H9 (cell line): Measurements from ENCODE around the gene GBP4. TPM values are rescaled to one million over a fixed set of nuclear protein-coding genes. Genes with fewer than 3 reads are reported as not detected.

ENCODE experiments used
- DNase-seq: peaks from one replicate; pipeline ENCODE4 v3.0.0-alpha.2; 2017
- H2AFZ ChIP-seq: one replicate; pipeline ENCODE4 v1.6.1; 2013; ENCODE audit warnings: mild to moderate bottlenecking, low read length, control low read depth, moderate library complexity
- H2AK5ac ChIP-seq: 2 replicates; pipeline ENCODE4 v1.6.1; 2013; ENCODE audit warnings: low read length, control low read depth, mixed read lengths; ENCODE audit not compliant: insufficient read length
- H2BK120ac ChIP-seq: one replicate; pipeline ENCODE4 v1.6.1; 2013; ENCODE audit warnings: low read depth, mild to moderate bottlenecking, low read length, control low read depth, inconsistent platforms; ENCODE audit not compliant: poor library complexity, severe bottlenecking
- H2BK12ac ChIP-seq: 2 replicates; pipeline ENCODE4 v1.6.1; 2013; ENCODE audit warnings: low read length, control low read depth, mixed read lengths, low read depth; ENCODE audit not compliant: insufficient read length
- H2BK15ac ChIP-seq: 2 replicates; pipeline ENCODE4 v1.6.1; 2013; ENCODE audit warnings: low read depth, low read length, control low read depth
- H2BK20ac ChIP-seq: one replicate; pipeline ENCODE4 v1.6.1; 2013; ENCODE audit warnings: low read depth, mild to moderate bottlenecking, low read length, control low read depth, inconsistent platforms; ENCODE audit not compliant: poor library complexity, severe bottlenecking
- H2BK5ac ChIP-seq: 2 replicates; pipeline ENCODE4 v1.6.1; 2013; ENCODE audit warnings: low read length, control low read depth, mixed read lengths; ENCODE audit not compliant: insufficient read length
- H3K14ac ChIP-seq: 2 replicates; pipeline ENCODE4 v1.6.1; 2013; ENCODE audit warnings: low read length, control low read depth; ENCODE audit not compliant: insufficient read depth
- H3K18ac ChIP-seq: 2 replicates; pipeline ENCODE4 v1.6.1; 2013; ENCODE audit warnings: low read depth, mild to moderate bottlenecking, mixed read lengths, low read length, control low read depth; ENCODE audit not compliant: insufficient read length
- H3K23ac ChIP-seq: 2 replicates; pipeline ENCODE4 v1.6.1; 2013; ENCODE audit warnings: low read length, control low read depth, mixed read lengths, low read depth; ENCODE audit not compliant: insufficient read length
- H3K23me2 ChIP-seq: 2 replicates; pipeline ENCODE4 v1.6.1; 2013; ENCODE audit warnings: low read depth, mild to moderate bottlenecking, mixed read lengths, low read length, control low read depth; ENCODE audit not compliant: insufficient read length, poor library complexity, severe bottlenecking
- H3K27ac ChIP-seq: 2 replicates; pipeline ENCODE4 v1.5.1; 2013; ENCODE audit warnings: low read length, control low read depth, mixed read lengths, low read depth; ENCODE audit not compliant: insufficient read length
- H3K27me3 ChIP-seq: 2 replicates; pipeline ENCODE4 v1.6.1; 2013; ENCODE audit warnings: low read length, control low read depth, inconsistent platforms; ENCODE audit not compliant: insufficient read depth
- H3K4ac ChIP-seq: 2 replicates; pipeline ENCODE4 v1.6.1; 2013; ENCODE audit warnings: low read depth, mild to moderate bottlenecking, control low read depth, inconsistent platforms, low read length, moderate library complexity
- H3K4me1 ChIP-seq: 2 replicates; pipeline ENCODE4 v1.6.1; 2013; ENCODE audit warnings: low read length, control low read depth, inconsistent platforms; ENCODE audit not compliant: insufficient read depth
- H3K4me2 ChIP-seq: 2 replicates; pipeline ENCODE4 v1.6.1; 2013; ENCODE audit warnings: low read length, control low read depth, mixed read lengths; ENCODE audit not compliant: insufficient read length, insufficient read depth
- H3K56ac ChIP-seq: 2 replicates; pipeline ENCODE4 v1.6.1; 2013; ENCODE audit warnings: low read depth, mild to moderate bottlenecking, mixed read lengths, low read length, control low read depth; ENCODE audit not compliant: insufficient read length
- H3K79me1 ChIP-seq: 2 replicates; pipeline ENCODE4 v1.6.1; 2013; ENCODE audit warnings: low read depth, mild to moderate bottlenecking, moderate library complexity, low read length, control low read depth, inconsistent platforms; ENCODE audit not compliant: insufficient read depth, poor library complexity, severe bottlenecking
- H3K79me2 ChIP-seq: 2 replicates; pipeline ENCODE4 v1.6.1; 2013; ENCODE audit warnings: low read length, control low read depth, inconsistent platforms; ENCODE audit not compliant: insufficient read depth
- H3K9ac ChIP-seq: 2 replicates; pipeline ENCODE4 v1.6.1; 2013; ENCODE audit warnings: low read length, control low read depth, mixed read lengths; ENCODE audit not compliant: insufficient read length; ENCODE audit errors: extremely low read depth
- H3K9me3 ChIP-seq: one replicate; pipeline ENCODE4 v1.6.1; 2013; ENCODE audit warnings: low read depth, low read length, inconsistent platforms; ENCODE audit not compliant: control insufficient read depth
- H3T11ph ChIP-seq: one replicate; pipeline ENCODE4 v1.6.1; 2013; ENCODE audit warnings: mild to moderate bottlenecking, low read length, control low read depth, inconsistent platforms
- H4K20me1 ChIP-seq: one replicate; pipeline ENCODE4 v1.6.1; 2013; ENCODE audit not compliant: control insufficient read depth, insufficient read length, insufficient read depth
- H4K5ac ChIP-seq: 2 replicates; pipeline ENCODE4 v1.6.1; 2013; ENCODE audit warnings: low read depth, mild to moderate bottlenecking, mixed read lengths, low read length, control low read depth; ENCODE audit not compliant: insufficient read length
- H4K8ac ChIP-seq: replicated peaks from 2 replicates; pipeline ENCODE4 v1.6.1; 2013; ENCODE audit warnings: low read length, control low read depth, mixed read lengths, low read depth; ENCODE audit not compliant: insufficient read length
- H4K91ac ChIP-seq: 2 replicates; pipeline ENCODE4 v1.6.1; 2013; ENCODE audit warnings: low read depth, mild to moderate bottlenecking, moderate library complexity, mixed read lengths, low read length, control low read depth; ENCODE audit not compliant: insufficient read length
- H3K27ac Mint-ChIP-seq, 3 experiments: 2 replicates in 2 of 3; 3 replicates in 1 of 3; pipeline ENCODE4 v1.8.0; 2020 to 2021; ENCODE audit warnings: mixed read lengths in 3 of 3, mild to moderate bottlenecking in 1 of 3, moderate library complexity in 1 of 3
- H3K27me3 Mint-ChIP-seq: 2 replicates; pipeline ENCODE4 v1.8.0; 2021; ENCODE audit warnings: low read depth, mild to moderate bottlenecking, moderate library complexity, mixed read lengths
- H3K36me3 Mint-ChIP-seq, 3 experiments: 2 replicates in 2 of 3; 3 replicates in 1 of 3; pipeline ENCODE4 v1.8.0; 2020 to 2021; ENCODE audit warnings: low read depth in 3 of 3, mixed read lengths in 3 of 3; ENCODE audit not compliant: insufficient read depth in 1 of 3
- H3K4me1 Mint-ChIP-seq, 2 experiments: 2 replicates each; pipeline ENCODE4 v1.8.0; 2020; ENCODE audit warnings: mixed read lengths in 2 of 2
- H3K4me3 Mint-ChIP-seq, 2 experiments: 2 replicates in 1 of 2; 3 replicates in 1 of 2; pipeline ENCODE4 v1.8.0; 2020 to 2021; ENCODE audit warnings: mild to moderate bottlenecking in 2 of 2, mixed read lengths in 2 of 2, moderate library complexity in 1 of 2
- H3K9me3 Mint-ChIP-seq, 2 experiments: 2 replicates in 1 of 2; 3 replicates in 1 of 2; pipeline ENCODE4 v1.8.0; 2020; ENCODE audit warnings: mild to moderate bottlenecking in 2 of 2, mixed read lengths in 2 of 2, moderate library complexity in 1 of 2
- WGBS: extraction: QIAGEN DNeasy Blood & Tissue Kit; methylation state at CpG from one replicate; pipeline ENCODE4 v1.1.7; 2013; ENCODE audit warnings: missing lambda C conversion rate, low lambda C conversion rate, mixed read lengths; ENCODE audit not compliant: insufficient read length; ENCODE audit errors: extremely low coverage; 5-methylcytosine and 5-hydroxymethylcytosine counted together
- total RNA-seq: library from RNA; stranded (reverse); gene quantifications from 2 replicates; pipeline ENCODE4 v1.2.1, GENCODE V29; 2021
- TF ChIP-seq, protein P1 (sequence below): fragments of 200-600 bp; sonication (generic); conservative IDR thresholded peaks from 3 replicates; pipeline ENCODE4 v1.8.0; 2021; ENCODE audit warnings: antibody characterized with exemption, mild to moderate bottlenecking

GBP4 gene
- total RNA-seq, 1 experiment from 2014 or later = not detected

DNA sequence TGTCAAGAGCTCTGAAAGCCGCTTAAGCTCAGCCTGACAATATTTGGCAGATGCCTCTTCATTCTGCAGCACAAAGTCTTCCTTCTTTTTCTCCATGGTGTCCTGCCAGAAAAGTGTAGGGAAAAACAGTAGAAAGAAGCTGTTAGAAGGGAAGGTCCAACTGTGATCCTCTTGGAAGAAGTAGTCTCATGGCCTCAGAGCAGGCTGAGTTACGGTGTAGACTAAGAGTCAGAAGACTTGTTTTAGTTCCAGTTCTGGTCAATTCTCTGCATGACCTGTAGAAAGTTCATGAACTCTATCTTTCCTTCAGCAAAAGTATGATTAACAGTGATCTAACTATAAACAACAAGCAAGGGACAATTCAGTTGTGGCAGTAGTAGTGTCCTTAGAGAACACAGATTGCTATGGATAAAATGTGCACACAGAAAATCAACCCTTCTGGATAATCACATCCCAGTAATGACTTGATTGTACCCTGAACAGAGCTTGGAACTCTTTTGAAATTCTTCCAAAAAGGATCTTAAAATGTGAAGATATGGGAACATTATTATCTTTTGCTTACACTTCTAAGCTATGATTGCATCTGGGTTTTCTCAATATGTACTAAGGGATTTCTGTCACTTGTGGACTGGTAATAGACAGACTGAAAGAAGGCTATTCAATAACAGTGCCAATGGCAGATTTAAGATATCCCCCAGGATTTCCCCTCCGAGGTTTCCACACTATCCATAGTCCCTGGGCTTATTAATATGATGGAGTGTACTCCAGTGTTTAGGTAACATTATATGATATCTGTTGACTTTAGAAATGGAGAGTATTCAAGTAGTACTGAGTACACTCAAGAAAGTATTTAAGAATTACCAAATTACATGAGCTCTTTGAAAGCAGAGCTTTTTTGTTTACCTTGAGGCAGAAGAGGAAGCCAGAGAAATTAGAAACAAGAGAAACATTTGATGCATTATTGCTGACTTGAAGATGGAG lies 50.8 kb downstream of the GBP4 start:
- H3K4ac ChIP-seq = no peak overlapping the region
- no peak overlapping the region for H2BK20ac ChIP-seq
- DNase-seq = no peak
- H3K27me3 ChIP-seq = no peaks in the 10 kb centered on the region
- H3K9me3 Mint-ChIP-seq = no peaks in the 10 kb centered on the region
- no peak overlapping the region for H2AK5ac ChIP-seq
- no peaks in the 10 kb centered on the region for H3K79me1 ChIP-seq
- no peak overlapping the region for H4K5ac ChIP-seq
- no peak overlapping the region for H3K18ac ChIP-seq
- H3K14ac ChIP-seq = no peak overlapping the region
- no peak overlapping the region for H2BK15ac ChIP-seq
- H2BK5ac ChIP-seq = no peak overlapping the region
- no peak overlapping the region for H4K91ac ChIP-seq
- no peak overlapping the region for H3K4me2 ChIP-seq
- H3T11ph ChIP-seq = no peak overlapping the region
- H3K79me2 ChIP-seq = no peaks in the 10 kb centered on the region
- H3K27me3 Mint-ChIP-seq = no peaks in the 10 kb centered on the region
- no peak overlapping the region for H3K27ac Mint-ChIP-seq
- H4K8ac ChIP-seq = no peak overlapping the region
- WGBS = no CpG with 5 or more reads among the region's 3 CpGs
- H3K27ac ChIP-seq = no peak overlapping the region
- no peaks in the 10 kb centered on the region for H4K20me1 ChIP-seq
- no peak overlapping the region for H3K4me3 Mint-ChIP-seq
- no peak overlapping the region for H2BK12ac ChIP-seq
- TF ChIP-seq, protein P1, sequence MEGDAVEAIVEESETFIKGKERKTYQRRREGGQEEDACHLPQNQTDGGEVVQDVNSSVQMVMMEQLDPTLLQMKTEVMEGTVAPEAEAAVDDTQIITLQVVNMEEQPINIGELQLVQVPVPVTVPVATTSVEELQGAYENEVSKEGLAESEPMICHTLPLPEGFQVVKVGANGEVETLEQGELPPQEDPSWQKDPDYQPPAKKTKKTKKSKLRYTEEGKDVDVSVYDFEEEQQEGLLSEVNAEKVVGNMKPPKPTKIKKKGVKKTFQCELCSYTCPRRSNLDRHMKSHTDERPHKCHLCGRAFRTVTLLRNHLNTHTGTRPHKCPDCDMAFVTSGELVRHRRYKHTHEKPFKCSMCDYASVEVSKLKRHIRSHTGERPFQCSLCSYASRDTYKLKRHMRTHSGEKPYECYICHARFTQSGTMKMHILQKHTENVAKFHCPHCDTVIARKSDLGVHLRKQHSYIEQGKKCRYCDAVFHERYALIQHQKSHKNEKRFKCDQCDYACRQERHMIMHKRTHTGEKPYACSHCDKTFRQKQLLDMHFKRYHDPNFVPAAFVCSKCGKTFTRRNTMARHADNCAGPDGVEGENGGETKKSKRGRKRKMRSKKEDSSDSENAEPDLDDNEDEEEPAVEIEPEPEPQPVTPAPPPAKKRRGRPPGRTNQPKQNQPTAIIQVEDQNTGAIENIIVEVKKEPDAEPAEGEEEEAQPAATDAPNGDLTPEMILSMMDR = no peak
- H3K4me1 Mint-ChIP-seq = peaks cover 0 to 3% of the 10 kb centered on the region in 2 experiments; a peak in 1 of 4 replicates
- no peaks in the 10 kb centered on the region for H3K4me1 ChIP-seq
- no peak overlapping the region for H3K23ac ChIP-seq
- no peak overlapping the region for H3K9ac ChIP-seq
- H2BK120ac ChIP-seq = no peak overlapping the region
- H3K36me3 Mint-ChIP-seq = no peaks in the 10 kb centered on the region
- no peaks in the 10 kb centered on the region for H3K23me2 ChIP-seq
- H3K9me3 ChIP-seq = no peaks in the 10 kb centered on the region
- no peak overlapping the region for H3K56ac ChIP-seq
- H2AFZ ChIP-seq = no peak overlapping the region
